HG03460 (cell line): ENCODE measurements around the gene TCF12.

ENCODE experiments used
- ATAC-seq: cut with Tn5 transposase; IDR thresholded peaks from one replicate; pipeline ENCODE4 v1.9.1; 2021; ENCODE audit not compliant: unreplicated experiment

TCF12 gene

GRCh38 chr15:57015360-57015759 lies 96.9 kb downstream of the TCF12 start:
- ATAC-seq = no peak

DNA sequence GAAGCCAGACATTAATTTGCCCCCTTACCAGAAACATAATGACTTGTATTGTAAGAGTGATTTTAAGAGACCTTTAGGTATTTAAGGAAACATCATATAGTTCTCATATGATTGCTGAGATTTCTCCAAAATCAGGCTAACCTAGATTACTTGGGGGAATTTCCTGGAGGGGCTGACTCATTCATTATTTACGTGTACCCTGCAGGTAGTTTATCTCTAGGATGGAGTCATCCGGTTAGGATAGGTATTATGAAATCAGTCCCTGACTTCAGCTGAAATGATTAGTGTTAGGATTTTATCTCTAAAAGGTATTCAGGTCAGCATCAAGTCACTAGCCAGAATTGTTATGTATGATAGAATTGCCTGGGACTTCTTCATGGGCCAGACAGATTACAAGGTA lies 97.5 kb downstream of the TCF12 start:
- ATAC-seq = no peak

- ATAC-seq = no peak
Observed at GRCh38 chr15:57017024-57017423, 98.6 kb downstream of the TCF12 start.

DNA sequence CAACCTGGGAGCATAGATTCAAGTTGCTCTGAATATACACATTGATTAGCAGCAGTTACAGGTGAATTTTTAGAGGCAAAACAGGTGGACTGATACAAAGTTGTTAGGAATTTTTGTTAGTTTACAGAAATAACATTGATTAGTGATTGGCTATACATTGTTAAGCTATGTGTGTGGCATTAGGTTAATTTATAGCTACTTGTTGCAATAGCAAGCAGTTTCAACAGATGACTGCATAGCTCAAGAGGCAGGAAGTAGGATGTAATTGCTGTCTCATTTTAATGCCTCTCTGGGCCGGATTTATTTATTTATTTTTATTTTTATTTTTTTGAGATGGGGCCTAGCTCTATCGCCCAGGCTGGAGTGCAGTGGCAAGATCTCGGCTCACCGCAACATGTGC lies 99.7 kb downstream of the TCF12 start:
- ATAC-seq = no peak

- ATAC-seq = no peak
Observed at GRCh38 chr15:57019496-57020160, 101.2 kb downstream of the TCF12 start.

DNA sequence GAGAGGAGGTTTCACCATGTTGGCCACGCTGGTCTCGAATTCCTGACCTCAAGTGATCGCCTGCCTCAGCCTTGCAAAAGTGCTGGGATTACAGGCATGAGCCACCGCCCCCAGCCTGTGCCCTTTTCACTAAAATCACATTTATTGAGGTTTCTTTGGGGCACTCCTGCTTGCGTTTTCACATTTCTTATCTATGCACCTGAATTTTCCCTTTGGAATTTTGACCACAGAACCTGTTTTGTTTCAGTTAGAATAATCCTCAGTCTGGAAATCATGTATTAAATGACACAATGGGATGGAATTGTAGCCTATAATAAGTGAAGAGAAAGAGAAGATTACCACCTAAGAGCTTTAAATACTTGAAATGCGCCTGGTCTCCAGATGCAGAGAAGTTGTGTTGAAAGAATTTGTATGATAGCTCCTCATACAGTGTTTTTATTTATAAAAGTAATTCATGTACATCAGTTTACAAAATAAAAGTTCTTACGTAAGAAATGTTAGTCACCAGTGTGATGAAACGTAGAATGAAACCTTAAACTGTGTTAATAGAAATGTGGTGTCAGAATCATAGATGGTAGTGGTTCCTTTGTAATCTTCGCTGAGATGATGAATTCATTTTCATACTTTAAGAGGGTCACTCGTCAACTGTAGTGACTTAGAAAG lies 107.0 kb downstream of the TCF12 start:
- no peak for ATAC-seq

GRCh38 chr15:57026016-57026592 lies 107.7 kb downstream of the TCF12 start:
- ATAC-seq = no peak

DNA sequence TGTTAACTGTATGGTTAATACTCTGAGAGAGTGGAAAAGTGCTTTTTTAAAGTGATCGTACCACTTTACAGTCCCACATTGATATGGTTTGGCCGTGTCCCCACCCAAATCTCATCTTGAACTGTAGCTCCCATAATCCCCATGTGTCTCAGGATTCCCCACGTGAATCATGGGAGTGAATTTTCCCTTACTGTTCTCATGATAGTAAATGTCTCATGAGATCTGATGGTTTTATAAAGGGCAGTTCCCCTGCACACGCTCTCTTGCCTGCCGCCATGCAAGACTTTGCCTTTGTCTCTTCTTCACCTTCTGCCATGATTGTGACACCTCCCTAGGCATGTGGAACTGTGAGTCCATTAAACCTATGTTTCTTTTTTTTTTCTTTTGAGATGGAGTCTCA lies 109.2 kb downstream of the TCF12 start:
- ATAC-seq = no peak

DNA sequence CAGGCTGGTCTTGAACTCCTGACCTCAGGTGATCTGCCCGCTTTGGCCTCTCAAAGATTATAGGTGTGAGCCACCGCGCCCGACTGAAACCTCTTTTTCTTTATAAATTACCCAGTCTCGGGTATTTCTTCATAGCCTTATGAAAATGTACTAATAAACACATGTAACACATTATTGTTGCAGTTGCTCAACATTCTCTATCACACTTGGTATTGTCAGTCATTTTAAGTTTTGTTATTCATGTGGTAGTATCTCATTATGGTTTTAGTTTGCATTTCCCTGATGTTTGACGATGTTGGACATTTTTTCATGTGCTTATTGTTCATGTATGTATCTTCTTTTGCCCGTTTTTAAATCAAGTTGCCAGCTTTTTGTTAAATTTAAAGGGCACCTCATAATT lies 109.7 kb downstream of the TCF12 start:
- ATAC-seq = no peak

DNA sequence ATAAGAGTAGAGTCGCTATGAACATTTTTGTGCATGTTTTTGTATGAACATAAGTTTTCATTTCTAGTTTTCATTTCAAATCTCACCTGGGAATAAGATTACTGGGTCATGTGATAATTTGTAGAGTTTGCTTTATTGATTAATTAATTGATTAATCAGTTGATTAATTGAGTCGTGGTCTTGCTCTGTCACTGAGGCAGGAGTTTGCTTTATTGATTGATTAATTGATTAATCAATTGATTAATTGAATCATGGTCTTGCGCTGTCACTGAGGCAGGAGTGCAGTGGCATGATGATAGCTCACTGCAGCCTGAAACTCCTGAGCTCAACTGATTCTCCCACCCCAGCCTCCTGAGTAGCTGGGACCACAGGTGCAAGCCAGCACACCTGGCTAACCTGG lies 111.6 kb downstream of the TCF12 start:
- ATAC-seq = no peak

GRCh38 chr15:57031082-57031481 lies 112.6 kb downstream of the TCF12 start:
- ATAC-seq = no peak

- no peak for ATAC-seq
Observed at GRCh38 chr15:57031605-57032004, 113.2 kb downstream of the TCF12 start.

DNA sequence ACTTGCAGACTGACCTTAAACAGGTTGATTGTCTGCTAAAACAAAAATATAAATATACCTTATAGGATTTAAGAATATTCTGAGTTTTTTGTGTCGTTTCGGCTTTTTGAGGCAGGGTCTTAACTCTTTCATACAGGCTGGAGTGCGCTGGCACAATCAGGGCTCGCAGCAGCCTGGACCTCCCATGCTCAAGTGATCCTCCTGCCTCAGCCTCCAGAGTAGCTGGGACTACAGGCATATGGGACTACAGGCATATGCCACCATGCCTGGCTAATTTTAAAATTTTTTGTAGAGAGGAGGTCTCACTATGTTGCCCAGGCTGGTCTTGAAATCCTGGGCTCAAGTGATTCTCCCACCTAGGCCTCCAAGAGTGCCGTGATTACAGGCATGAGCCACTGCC lies 113.9 kb downstream of the TCF12 start:
- ATAC-seq = no peak

- no peak for ATAC-seq
Observed at GRCh38 chr15:57033715-57034439, 115.4 kb downstream of the TCF12 start.

GRCh38 chr15:57034613-57035012 lies 116.2 kb downstream of the TCF12 start:
- no peak for ATAC-seq

DNA sequence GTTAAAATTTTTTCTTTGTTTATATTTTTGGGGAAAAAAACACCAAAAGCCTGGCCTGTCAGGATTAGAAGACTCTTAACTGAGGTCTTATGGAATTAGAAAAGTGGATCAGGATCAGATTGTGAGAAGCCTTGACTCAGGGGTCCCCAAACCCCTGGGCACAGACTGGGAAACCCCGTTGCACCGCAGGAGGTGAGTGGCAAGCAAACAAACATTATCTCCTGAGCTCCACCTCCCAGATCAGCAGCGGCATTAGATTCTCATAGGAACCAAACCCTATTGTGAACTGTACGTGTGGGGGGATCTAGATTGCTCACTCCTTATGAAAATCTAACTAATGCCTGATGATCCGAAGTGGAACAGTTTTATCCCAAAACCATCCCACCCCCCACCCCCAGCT lies 117.2 kb downstream of the TCF12 start:
- ATAC-seq = no peak

- no peak for ATAC-seq
Observed at GRCh38 chr15:57036352-57036751, 117.9 kb downstream of the TCF12 start.

DNA sequence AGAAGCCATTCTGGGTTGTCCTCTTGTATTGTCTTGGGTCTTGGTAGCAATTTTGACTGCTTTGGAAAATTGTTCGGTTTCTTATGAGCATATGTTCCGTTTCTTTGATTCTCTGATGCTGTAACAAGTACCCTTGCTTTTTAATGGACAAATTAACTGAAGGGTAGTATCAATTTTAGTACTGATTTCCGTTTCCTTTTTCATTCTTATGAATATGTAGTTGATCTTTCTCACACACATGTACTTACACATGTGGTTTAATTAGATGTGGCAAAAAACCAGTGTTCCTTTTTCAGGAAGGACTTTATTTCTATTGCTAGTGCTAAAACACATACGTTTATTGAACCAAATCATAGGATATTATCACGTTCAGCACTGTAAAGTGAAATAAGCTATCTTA lies 119.1 kb downstream of the TCF12 start:
- ATAC-seq = no peak

- ATAC-seq = no peak
Observed at GRCh38 chr15:57038040-57038439, 119.6 kb downstream of the TCF12 start.

GRCh38 chr15:57038496-57038895 lies 120.1 kb downstream of the TCF12 start:
- no peak for ATAC-seq

DNA sequence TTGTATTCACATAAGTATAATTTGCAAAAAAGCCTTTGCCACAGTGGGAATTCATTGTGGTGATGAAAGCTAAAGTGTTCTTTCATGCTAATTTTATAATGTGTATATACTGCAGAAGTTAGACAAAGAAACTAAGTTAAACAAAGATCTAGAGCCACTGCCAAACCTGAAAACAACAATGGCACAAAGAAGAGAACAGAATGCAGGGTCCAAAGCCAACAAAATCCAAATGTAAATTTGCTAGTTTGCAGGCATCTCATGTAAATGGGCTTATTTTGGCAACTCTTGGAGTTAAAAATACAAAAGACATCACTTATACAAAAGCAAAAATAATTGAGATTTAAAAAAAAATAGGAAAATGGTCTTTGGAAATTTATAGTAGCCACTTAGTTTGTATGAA lies 123.0 kb downstream of the TCF12 start:
- ATAC-seq = no peak
